GM12864 (cell line): Measurements from ENCODE around the gene CADM4.
"Not testable (repeated sequence)": the region's sequence is repeated elsewhere in the genome, so short reads cannot be mapped to it uniquely, and the experiment has no call there.

Source experiments
- DNase-seq: peaks from one replicate; pipeline ENCODE4 v3.0.0-alpha.2; 2011; ENCODE audit warnings: low read depth
- H3K4me3 ChIP-seq: 2 replicates; pipeline ENCODE4 v1.5.1; 2011; ENCODE audit warnings: mild to moderate bottlenecking, low read depth, low read length, control low read depth
- CTCF ChIP-seq: IDR thresholded peaks from 2 replicates; pipeline ENCODE4 v1.5.1; 2011; ENCODE audit warnings: low read depth, mild to moderate bottlenecking, moderate library complexity, low read length, control low read depth, inconsistent platforms; ENCODE audit errors: missing control alignments

Gene CADM4

GRCh38 chr19:43651758-43652545 is 12.3 kb upstream of the CADM4 start:
- TF ChIP-seq CTCF, result peak; percentile 82
- peak overlapping the region; percentile 56 for H3K4me3 ChIP-seq

GRCh38 chr19:43650276-43650675 is 10.6 kb upstream of the CADM4 start:
- not testable (repeated sequence) for H3K4me3 ChIP-seq, DNase-seq

More at GRCh38 chr19:43651758-43652545, 12.3 kb upstream of the CADM4 start:
- DNase-seq, result no peak

GRCh38 chr19:43649514-43649913 is 9.9 kb upstream of the CADM4 start:
- no peak for TF ChIP-seq CTCF
- DNase-seq, result no peak
- H3K4me3 ChIP-seq, result no peak overlapping the region

- no peak overlapping the region for H3K4me3 ChIP-seq
Observed at GRCh38 chr19:43648633-43649032, 9.0 kb upstream of the CADM4 start.

GRCh38 chr19:43644181-43644580 is 4.5 kb upstream of the CADM4 start:
- TF ChIP-seq CTCF, result no peak
- H3K4me3 ChIP-seq, result no peak overlapping the region
- no peak for DNase-seq

More at GRCh38 chr19:43648633-43649032, 9.0 kb upstream of the CADM4 start:
- no peak for DNase-seq
- no peak for TF ChIP-seq CTCF

- no peak overlapping the region for H3K4me3 ChIP-seq
- no peak for DNase-seq
- TF ChIP-seq CTCF, result no peak
Observed at GRCh38 chr19:43643326-43643725, 3.7 kb upstream of the CADM4 start.

- DNase-seq, result no peak
- TF ChIP-seq CTCF, result no peak
- H3K4me3 ChIP-seq, result no peak overlapping the region
Observed at GRCh38 chr19:43642531-43642930, 2.9 kb upstream of the CADM4 start.
